Eye (tissue), 1 donor: Measurements from ENCODE around the gene MAD1L1.
A peak's percentile ranks its signal among the peaks of the same experiment; 100 is the strongest.

Experiments used
- DNase-seq: peaks from one replicate; pipeline ENCODE4 v3.0.0-alpha.2; 2015

The MAD1L1 gene

DNA sequence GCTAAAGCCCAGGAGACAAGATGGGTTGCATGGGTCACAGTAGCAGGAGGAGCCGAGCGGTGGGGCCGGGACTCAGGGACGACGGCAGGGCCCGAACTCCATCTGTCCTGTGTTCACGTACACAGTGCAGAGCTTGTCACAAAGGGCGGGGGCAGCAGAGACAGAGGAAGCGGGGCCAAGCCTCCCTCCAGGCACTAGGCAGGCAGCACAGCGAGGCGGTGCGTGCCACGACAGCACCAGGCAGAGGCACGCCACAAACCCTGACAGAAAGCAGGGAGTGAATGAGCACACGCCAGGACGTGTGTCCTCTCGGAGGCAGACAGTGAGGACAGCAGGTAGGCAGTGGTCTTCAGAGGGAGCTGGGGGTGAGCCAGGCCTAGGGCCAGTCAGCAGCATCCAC, 177.8 kb downstream of the MAD1L1 start:
- no peak for DNase-seq

DNA sequence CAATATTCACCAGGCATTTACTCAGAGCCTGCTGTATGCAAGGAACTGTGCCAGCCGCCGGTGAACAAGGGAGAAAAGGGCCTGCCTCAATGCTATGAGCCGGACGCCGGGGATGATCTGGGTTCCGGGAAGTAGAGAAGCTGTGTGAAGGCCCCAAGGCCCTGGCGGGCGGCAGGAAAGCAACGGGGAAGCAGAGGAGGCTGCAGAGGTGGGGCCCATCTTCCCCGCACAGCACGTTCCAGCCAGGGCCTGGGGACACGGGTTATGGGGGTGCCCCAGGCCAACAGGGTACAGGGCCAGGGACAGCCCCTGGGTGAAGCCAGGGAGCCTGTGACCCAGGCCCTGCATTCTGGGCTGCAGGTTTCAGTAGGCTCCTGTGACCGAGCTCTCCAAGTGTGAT, 179.3 kb downstream of the MAD1L1 start:
- DNase-seq: no peak

DNA sequence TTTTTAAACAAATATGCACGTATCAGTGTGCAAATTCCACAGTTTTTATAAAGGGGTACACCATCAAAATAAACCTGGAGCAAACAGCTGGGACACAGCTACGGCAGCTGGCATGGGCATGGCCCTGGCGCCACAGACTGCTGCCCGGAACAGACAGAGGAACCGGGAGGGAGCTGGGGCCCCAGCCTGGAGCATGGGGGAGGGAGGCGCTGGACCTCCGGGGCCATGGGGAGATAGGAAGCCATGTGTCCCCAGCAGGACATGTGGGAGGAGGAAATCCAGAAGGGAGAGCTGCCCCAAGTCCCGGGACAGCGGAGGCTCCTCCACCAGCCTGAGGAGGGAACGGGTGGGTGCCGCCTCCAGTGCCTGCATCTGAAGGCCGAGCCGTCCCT, 180.1 kb downstream of the MAD1L1 start:
- no peak for DNase-seq

DNA sequence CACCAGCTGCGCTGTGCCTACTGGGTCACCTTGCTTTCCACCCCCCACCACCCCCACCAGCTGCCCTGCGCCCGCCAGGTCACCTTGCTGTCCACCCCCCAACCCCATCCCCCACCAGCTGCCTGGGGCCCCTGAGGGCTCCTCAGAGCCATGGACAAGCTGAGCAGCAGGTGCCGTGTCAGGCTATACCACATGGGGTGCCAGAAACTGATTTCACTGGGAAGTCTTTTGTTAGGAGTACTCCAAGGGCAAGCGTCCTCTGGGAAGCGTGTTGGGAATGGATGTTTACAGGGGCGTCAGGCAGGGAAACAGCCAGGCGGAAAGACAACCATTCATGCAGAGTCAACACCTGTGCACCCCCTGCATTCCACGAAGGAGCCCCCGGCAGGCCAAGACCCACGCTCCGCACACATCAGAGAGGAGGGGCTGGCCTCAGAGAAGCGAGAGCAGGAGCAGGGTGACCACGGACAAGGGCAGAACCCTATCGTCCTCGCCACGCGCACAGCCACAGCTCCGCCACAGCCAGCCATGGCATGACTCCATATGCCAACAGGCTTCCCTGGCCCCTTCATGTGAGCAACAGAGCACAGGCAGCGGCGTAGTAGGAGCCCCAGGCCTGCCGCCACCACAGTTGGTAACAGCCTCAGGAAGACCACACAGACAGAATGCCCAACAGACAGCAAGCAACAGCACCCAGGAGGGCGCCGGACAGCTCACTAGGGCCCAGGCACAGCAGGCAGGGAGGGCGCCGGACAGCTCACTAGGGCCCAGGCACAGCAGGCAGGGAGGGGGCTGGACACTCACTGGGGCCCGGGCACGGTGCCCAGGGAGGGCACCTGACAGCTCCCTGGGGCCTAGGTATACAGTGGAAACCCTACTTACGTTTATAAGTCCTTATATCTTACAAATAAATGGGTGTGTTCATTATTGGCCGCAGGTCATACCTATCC, 180.8 kb downstream of the MAD1L1 start:
- peak; percentile 63 for DNase-seq

DNA sequence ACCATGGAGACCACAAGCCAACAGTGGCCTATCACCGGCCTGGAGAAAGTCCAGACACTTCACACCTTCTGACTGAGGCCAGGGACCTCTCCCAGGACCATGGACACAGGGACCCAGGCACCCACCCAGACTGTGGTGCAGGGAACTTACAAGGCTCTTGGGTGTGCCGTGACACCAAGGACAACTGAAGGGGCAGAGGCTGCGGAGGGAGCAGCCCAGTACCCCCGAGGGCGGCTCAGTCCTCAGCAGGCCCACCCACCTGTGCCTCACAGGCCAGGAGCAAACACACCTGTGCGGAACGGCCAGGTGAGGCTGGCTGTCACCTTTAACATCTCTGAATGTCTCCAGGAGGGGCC, 182.3 kb downstream of the MAD1L1 start:
- DNase-seq: no peak

DNA sequence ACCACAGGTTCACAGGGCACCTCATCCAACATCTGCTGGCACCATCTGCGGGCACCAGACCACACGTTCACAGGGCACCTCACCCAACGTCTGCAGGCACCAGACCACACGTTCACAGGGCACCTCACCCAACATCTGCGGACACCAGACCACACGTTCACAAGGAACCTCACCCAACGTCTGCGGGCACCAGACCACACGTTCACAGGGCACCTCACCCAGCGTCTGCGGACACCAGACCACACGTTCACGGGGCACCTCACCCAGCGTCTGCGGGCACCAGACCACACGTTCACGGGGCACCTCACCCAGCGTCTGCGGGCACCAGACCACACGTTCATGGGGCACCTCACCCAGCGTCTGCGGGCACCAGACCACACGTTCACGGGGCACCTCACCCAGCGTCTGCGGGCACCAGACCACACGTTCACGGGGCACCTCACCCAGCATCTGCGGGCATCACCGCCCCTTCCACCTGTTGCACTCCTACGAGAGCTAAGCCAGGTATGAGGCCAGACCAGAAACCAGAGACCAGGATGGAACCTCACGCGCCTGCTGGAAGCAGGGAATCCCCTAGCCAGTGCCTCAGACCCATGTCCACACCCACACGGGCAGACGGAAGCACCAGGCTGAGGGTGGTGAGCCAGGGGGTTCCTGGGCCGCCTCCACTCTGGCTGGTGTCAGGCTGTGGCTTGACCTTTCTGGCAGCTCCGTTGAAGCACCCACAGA, 182.8 kb downstream of the MAD1L1 start:
- DNase-seq: no peak

DNA sequence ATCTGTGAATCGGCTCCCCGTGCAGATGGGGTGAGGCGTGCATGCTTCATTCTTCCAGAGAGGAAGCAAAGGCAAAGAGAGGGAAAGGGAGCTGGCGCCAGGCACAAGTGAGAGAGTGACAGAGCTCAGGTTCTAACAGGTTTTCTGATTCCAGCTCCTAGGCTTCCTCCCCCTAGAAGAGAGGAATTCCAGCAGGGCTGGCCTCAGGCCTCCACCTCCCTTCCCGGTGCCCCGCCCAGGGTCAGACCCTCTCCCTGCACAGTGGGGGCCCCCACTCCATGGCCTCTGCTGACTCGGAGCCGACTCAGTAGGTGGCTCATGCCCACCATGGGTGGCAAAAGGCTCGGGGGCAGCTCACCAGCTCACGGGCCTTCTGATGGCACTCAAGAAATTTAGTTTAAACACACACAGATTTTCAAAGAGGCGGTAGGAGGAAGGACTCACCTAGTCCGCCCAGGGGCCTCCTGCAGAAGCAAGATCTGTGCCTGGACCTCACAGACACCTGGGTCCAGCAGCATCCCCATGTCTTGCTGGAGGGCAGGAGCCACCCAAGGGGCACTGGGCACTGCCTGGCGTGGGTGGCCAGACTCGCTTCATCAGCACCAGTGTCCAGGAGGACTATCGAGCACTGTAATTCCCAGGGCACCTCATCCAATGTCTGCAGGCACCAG, 183.5 kb downstream of the MAD1L1 start:
- no peak for DNase-seq

DNA sequence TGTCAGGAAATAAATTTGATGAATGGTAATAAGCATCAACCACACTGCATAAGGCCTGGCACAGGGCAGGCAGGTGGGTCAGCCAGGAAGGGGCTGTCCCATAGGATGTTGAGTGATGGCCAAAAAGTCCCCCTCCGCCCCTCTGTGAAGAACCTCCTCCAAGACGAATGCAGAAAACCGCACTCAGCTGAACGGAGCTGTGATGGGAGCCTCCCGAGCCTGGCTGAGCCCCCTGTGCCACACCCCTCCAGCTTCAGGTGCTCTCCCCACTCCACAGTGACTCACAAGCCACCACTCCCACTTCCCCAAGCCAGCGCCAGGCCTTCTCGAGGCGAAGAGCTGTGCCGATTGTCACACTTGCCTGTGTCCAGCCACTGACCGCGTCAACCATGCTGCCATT, 184.2 kb downstream of the MAD1L1 start:
- DNase-seq: no peak

DNA sequence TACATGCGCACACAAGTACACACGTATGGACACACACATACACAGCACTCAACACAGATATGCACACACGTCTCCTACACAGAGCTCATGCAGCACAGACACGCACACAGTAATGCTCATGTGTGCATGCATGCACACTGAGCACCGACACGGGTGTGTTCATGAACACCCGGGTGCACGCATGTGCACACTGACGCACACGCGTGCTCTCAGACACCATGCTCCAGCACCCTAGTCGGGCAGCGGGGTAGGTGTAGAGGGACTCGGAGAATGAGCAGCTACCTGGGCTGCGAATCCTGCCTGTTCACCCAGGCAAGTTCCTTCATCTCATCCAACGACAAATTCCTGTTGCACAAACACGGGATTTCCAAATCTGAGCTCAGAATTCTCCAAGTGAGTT, 184.7 kb downstream of the MAD1L1 start:
- DNase-seq: no peak

DNA sequence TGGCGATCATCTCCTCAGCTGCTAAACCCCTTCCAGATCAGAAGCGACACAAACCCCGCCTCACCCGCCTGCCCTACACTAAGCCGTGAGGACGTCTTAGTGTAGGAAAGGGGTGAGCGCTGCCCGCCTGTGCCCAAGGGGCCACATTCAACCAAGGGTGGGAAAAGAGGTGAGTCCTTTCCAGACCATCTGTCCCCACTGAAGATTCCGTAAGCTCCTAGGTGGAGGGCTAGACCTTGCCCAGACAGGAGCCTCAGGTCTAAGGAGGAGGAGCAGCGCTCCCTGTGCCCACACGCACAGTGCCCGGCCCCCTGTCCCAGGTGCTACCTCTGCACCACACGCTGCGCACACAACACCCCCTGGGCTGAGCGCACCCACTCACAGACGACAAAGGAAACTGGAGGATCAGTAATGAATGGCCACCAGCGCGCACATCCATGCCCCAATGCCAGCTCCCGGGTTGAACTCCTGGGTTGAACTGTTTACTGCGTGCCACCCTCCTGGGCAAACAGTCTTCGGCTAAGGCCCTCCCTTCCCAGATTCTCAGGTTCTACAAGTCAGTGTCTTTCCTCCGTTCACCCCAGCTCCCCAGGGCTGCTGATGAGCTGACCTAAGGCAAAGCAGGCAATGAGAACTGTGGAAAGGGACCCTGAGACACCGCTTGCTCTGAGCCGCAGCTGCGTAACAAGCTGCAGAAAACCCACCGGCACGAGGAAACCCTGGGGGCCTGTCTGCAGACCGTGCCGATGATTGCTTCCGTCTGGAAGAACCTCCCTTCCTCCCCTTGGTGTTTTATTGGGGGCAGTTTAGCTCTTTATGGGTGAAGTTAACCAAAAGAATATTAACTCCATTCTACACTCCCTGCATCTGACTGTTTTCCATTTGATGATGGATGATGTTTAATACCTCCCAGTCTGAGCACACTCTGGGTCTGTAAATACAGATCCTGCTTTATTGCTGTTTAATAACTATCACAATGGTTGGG, 185.9 kb downstream of the MAD1L1 start:
- peak; percentile 71 for DNase-seq

DNA sequence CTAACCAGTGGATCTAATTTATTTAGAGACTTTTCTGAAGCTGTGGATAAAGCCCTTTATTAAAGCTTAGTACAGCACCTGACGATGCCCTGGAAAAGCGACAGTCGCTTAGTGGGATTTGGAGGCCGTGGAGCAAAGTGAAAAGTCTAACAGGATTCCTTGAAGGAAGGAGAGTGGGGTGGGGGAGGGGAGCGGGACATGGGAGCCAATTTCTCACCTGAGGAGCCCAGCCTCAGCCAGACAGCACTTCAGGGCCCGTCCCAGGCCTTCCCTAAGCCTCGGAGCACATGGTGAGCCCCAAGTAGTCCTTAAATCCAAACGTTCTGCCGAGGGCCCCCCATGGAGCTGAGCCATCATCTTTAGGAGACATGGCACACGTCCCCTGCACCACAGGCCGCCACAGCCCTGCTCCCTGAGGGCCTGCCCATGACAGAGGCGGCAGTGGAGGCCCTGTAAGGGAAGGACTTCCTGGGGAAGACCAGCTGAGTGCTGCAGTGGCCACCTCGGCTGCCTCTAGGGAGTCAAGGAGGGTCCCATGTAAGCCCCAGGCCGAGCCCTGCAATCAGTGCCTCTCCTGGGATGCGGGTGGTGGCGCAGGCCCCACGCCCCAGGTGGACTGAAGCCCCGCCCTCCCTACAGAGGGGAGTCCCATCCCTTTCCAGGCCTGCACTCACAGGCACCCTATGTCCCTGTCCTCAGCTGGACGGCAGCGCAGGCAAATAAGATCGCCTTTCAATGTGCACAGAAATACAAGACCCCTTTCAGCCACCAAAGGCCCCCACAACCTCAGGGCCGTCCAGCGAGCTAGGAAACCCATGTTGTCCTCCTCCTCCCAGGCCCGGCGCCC, 187.0 kb downstream of the MAD1L1 start:
- DNase-seq: no peak

DNA sequence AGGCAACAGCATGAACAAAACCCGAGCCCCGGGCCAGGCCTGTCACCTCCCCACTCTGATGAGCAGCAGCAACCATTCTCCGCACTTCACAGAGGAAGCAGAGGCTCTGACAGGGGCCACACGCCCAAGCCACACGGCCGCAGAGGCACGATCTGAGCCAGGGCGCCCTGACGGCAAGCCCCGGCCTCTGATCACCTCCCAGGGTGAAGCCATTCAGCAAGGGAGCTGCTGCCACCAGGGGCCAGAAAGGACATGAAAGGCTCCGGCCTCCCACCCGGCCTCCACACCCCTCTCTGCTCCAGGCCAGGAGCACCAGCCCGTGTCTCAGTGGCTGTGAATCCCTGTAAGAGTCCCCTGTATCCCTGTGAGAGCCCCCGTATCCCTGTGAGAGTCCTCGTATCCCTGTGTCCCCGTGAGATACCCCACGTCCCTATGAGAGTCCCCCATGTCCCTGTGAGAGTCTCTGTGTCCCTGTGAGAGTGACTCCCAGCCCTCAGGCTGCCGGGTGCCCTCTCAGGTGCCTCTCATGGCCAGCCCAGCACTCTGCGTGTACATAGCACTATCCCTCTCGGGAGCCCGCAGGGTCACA, 187.8 kb downstream of the MAD1L1 start:
- no peak for DNase-seq

DNA sequence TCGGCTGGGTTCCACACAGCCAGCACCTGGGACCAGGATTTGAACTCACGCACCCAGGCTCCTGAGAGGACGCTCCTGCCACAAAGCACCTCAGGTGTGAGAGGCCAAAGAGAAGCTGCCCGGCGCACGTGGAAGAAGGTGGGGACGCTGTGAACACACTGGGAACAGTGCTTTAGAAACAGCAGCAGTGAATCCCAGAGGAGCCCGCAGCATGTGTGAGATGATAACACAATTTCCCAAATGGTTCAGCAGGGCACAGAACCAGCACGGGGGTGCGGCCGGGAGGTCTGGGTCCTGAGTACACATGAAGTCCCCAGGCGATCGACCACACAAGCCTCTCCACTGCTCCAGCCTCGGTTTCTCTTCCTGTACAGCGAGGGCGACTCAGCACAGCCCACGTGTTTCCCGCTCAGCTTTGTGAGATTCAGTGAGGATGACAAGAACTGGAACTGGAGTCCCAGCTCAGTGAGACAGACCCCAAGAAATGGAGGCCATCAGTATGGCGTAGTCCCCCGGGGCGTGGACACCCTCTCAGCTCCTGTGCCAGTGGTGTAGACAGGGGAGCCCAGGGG, 188.3 kb downstream of the MAD1L1 start:
- no peak for DNase-seq

DNA sequence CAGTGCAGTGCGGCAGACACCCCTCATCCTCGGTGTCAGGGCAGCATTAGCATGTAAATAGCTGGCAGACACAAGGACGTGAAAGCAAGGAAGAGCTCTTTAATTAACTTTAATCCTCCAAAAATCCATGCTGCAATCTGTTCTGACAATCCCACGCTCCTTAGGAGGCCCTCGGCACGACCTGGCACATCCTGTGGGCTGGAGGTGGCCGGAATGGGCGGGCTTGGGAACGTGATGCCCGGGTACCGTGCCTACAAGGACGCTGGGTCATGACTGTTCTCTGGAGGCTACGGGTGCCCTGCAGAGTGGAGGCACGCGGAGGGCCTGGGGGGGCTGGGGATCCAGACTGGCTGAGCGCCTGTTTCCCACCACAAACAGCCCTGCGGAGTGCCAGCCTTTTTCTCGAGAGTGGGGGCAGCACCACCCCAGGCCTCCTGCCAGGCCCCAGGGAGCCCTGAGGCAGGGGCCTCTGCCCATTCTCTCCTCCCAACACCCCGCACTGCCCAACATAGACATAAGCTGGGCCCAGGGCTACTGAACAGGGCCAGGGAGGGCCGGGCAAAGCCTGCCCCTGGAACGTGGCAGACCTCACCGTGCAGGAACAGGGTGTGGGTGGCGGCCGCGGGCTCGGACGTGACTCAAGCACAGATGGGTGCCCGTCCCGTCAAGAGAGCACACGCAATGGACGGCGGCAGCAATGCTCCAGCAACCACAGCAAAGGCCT, 189.3 kb downstream of the MAD1L1 start:
- DNase-seq: no peak

DNA sequence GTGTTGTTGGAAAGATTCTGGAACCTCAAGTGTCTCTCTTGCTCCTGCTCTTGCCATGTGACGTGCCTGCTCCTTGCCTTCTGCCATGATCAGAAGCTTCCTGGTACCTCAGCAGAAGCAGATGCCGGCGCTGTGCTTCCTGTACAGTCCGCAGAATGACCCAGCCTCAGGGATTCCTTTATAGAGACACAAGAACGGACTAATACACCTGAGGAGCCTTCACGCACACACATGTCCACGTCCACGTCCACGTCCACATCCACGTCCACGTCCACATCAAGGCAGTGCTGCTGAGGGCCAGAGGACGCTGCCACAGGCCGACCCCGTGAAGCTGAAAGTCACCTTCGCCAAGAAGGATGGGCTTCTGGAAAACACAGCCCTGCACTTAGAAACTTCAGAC, 190.1 kb downstream of the MAD1L1 start:
- DNase-seq: no peak

DNA sequence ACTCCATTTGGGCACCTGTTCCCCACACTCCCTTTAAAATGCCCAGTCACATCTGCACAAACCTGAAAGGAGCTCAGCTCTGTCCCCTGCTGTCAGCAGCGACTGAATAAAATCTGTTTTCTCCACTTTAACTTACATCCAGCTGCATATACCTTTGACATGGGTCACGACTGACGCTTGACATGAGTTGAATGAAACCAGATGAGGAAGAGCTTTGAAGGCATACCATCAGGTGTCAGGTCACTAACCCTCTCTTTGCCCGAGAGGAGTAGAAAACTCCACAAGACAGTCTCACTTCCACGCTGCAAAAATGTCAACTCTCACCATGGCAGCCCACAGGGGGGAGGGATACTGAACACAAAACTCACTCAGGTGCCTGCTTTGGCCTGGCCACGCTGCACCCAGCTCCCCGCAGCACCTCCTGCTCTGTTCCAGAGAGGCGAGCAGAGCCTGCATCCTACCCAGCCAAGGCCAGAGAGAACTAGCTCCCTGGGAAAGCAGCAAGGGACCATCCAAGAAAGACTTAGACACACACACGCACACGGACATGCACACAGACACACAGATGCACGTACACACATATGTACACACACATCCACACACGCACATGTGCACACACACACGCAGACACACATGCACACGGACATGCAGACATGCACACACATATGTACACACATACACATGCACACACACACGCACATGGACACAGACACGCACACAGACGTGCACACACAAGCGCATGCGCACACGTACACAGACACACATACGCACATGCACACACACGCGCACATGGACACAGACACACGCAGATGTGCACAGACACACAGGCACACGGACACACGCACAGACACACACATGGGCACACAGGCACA, 191.0 kb downstream of the MAD1L1 start:
- DNase-seq: no peak

DNA sequence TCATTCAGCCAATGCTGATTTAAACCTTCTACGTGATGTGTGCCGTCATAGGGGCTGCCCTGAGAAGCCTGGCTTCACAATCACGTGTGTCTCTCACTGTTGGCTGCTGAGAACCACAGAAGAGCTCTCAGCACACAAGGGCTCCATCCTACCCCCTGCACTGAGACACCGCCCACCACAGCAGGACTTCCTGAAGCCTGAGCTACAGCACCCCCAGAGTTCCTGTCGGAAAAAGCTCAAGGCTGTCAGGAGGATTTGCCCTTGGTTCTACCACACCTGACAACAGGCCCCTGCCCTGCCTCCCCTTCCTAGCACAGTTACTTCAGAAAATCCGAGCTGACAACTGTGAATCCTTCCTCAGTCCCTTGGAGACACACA, 191.9 kb downstream of the MAD1L1 start:
- DNase-seq: no peak

DNA sequence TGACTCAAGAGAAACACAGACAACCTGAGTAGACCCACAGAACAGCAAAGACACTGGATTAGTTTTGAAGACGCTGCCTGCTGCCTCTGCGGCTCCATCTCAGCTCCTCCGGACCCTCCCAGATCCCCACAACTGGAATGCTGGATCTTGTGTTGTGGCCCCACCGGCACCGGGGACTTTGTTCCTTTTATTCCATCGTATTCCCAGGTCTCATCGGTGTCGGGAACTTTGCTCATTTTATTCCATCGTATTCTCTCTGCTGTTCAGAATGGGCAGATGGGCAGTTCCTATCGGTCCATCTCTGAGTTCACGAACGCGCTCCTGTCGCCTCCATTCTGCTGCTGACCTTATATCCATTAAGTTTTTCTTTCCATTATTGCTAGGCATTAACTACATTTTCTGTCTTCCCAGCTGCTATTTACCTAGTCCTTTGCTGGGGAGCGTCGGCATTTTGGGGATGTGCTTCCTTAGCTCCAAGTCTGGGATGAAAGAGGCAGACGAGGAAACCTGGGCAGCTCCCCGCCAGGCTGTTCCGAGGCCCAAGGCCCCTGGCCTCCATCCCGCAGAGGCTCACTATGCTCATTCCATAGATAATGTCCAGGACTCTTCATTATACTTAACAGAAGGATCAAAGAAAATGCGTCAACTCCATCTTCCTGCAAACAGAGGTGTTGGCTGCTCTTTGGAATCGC, 192.4 kb downstream of the MAD1L1 start:
- no peak for DNase-seq
